ENCODE results near the gene C16orf54. TPM values are rescaled to one million over a fixed set of nuclear protein-coding genes. Genes with fewer than 3 reads are reported as not detected.
A peak's percentile ranks its signal among the peaks of the same experiment; 100 is the strongest.
"Not testable (repeated sequence)": the region's sequence is repeated elsewhere in the genome, so short reads cannot be mapped to it uniquely, and the experiment has no call there.

Gene C16orf54
- total RNA-seq, 1 experiment from 2014 or later = not detected

DNA sequence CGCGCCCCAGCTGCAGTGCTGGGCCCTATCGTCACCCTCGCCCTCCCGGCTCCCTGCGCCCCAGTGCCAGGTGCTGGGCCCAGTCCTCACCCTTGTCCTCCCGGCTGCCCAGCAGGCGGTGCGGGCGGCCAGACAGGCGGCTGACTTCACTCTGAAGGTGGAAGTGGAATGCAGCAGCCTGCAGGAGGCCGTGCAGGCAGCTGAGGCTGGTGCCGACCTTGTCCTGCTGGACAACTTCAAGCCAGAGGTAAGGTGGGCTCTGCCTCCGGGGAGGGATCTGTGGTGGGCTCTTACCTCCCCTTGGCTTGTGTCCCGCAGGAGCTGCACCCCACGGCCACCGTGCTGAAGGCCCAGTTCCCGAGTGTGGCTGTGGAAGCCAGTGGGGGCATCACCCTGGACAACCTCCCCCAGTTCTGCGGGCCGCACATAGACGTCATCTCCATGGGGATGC, 48.9 kb downstream of the C16orf54 start:
- Histone ChIP-seq H3K9me3 (replicated peaks) (no peaks in the 10 kb centered on the region), H3K36me3 (peaks cover 6% of the 10 kb centered on the region), H3K4me3 (no peak overlapping the region), H3K27me3 (no peaks in the 10 kb centered on the region), H3K4me1 (peaks cover 5% of the 10 kb centered on the region), H3K27ac (no peak overlapping the region)
- no peak for DNase-seq

DNA sequence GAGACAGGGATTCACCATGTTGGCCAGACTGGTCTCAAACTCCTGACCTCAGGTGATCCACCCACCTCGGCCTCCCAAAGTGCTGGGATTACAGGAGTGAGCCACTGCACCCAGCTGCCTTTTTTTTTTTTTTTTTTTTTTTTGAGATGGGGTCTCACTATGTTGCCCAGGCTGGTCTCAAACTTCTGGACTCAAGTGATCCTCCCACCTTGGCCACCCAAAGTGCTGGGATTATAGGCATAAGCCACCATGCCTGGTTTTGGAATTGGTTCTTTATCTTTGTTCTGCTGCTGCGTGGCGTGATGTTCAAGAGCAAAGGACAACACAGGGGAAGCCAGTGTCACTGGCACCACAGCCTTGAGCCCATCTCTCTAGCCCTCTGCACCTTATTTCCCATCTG, 50.1 kb downstream of the C16orf54 start:
- not testable (repeated sequence) for H3K9me3 ChIP-seq (replicated peaks); H3K4me1 ChIP-seq; H3K4me3 ChIP-seq; H3K27ac ChIP-seq; DNase-seq; H3K36me3 ChIP-seq; H3K27me3 ChIP-seq

DNA sequence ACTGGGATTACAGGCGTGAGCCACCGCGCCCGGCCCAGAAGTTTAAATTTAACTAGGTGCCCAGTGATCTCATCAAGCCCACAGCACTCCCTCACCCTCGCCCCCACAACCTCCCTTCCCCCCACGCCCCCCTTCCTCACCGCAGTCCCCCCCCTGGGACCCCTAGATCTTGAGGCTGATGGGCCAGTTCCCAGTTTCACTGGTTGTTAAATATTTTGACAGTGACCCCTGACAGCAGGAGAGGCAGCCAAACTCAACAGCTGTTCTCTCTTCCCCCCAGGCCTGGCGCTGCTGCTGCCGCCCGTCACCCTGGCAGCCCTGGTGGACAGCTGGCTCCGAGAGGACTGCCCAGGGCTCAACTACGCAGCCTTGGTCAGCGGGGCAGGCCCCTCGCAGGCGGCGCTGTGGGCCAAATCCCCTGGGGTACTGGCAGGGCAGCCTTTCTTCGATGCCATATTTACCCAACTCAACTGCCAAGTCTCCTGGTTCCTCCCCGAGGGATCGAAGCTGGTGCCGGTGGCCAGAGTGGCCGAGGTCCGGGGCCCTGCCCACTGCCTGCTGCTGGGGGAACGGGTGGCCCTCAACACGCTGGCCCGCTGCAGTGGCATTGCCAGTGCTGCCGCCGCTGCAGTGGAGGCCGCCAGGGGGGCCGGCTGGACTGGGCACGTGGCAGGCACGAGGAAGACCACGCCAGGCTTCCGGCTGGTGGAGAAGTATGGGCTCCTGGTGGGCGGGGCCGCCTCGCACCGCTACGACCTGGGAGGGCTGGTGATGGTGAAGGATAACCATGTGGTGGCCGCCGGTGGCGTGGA, 51.2 kb downstream of the C16orf54 start:
- peak overlapping the region; percentile 8; the same call in 1 of the 2 replicates for H3K4me3 ChIP-seq

DNA sequence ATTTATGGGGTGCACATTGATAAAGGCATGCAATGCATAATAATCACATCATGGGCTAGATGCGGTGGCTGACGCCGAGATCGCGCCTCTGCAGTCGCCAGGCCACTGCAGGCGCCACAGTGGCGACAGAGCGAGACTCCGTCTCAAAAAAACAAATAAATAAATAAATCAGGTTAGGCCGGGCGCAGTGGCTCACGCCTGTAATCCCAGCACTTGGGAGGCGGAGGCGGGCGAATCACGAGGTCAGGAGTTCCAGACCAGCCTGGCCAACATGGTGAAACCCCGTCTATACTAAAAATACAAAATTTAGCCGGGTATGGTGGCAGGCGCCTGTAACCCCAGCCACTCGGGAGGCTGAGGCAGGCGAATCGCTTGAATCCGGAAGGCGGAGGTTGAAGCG, 53.2 kb downstream of the C16orf54 start:
- not testable (repeated sequence) for DNase-seq; H3K4me1 ChIP-seq; H3K27me3 ChIP-seq; H3K36me3 ChIP-seq; H3K27ac ChIP-seq; H3K9me3 ChIP-seq (replicated peaks); H3K4me3 ChIP-seq

More for the DNA sequence above, 51.2 kb downstream of the C16orf54 start:
- Histone ChIP-seq H3K27ac (peak overlapping the region; percentile 91), H3K9me3 (replicated peaks) (no peaks in the 10 kb centered on the region), H3K36me3 (peaks cover 6% of the 10 kb centered on the region), H3K27me3 (no peaks in the 10 kb centered on the region), H3K4me1 (peaks cover 5% of the 10 kb centered on the region)
- peak; percentile 97 to 98 for DNase-seq

Other genes starting within 250 kb of the C16orf54 start
- 10.8 and 12.5 TPM in 2 replicates for gene NPIPB12, start 239.6 kb downstream of the C16orf54 start, total RNA-seq (2014; rRNA removed; shearing (Covaris generic))
- 0.96 and 2.1 TPM in 2 replicates for gene SPN, start 82.7 kb downstream of the C16orf54 start, total RNA-seq (2014; rRNA removed; shearing (Covaris generic))
- gene QPRT, start 66.8 kb downstream of the C16orf54 start, total RNA-seq (2014; rRNA removed; shearing (Covaris generic)) = 51.0 and 51.9 TPM in 2 replicates
- gene ZG16, start 32.3 kb upstream of the C16orf54 start, total RNA-seq (2014; rRNA removed; shearing (Covaris generic)) = not detected in 2 replicates
- 115 and 122 TPM in 2 replicates for gene KIF22, start 44.8 kb upstream of the C16orf54 start, total RNA-seq (2014; rRNA removed; shearing (Covaris generic))
- gene MAZ, start 60.5 kb upstream of the C16orf54 start, total RNA-seq (2014; rRNA removed; shearing (Covaris generic)) = 186 and 221 TPM in 2 replicates
- 0.81 and 1.5 TPM in 2 replicates for gene PRRT2, start 66.2 kb upstream of the C16orf54 start, total RNA-seq (2014; rRNA removed; shearing (Covaris generic))
- gene PAGR1, start 70.2 kb upstream of the C16orf54 start, total RNA-seq (2014; rRNA removed; shearing (Covaris generic)) = 25.1 and 28.2 TPM in 2 replicates
- 0.61 and 0.63 TPM in 2 replicates for gene MVP, start 74.5 kb upstream of the C16orf54 start, total RNA-seq (2014; rRNA removed; shearing (Covaris generic))
- gene CDIPT, start 117.2 kb upstream of the C16orf54 start, total RNA-seq (2014; rRNA removed; shearing (Covaris generic)) = 29.6 and 30.1 TPM in 2 replicates
- gene SEZ6L2, start 153.6 kb upstream of the C16orf54 start, total RNA-seq (2014; rRNA removed; shearing (Covaris generic)) = not detected in 2 replicates
- gene ASPHD1, start 154.5 kb upstream of the C16orf54 start, total RNA-seq (2014; rRNA removed; shearing (Covaris generic)) = 0.06 and 0.35 TPM in 2 replicates
- gene KCTD13, start 180.2 kb upstream of the C16orf54 start, total RNA-seq (2014; rRNA removed; shearing (Covaris generic)) = 3.5 and 5.3 TPM in 2 replicates
- gene TMEM219, start 216.1 kb upstream of the C16orf54 start, total RNA-seq (2014; rRNA removed; shearing (Covaris generic)) = 29.8 and 32.1 TPM in 2 replicates
- gene TAOK2, start 227.9 kb upstream of the C16orf54 start, total RNA-seq (2014; rRNA removed; shearing (Covaris generic)) = 27.3 and 30.6 TPM in 2 replicates
- 10.9 and 12.5 TPM in 2 replicates for gene HIRIP3, start 249.6 kb upstream of the C16orf54 start, total RNA-seq (2014; rRNA removed; shearing (Covaris generic))

Data from SJCRH30 (cell line).